H1 (cell line): ENCODE measurements around the gene ALK. TPM values are rescaled to one million over a fixed set of nuclear protein-coding genes. Genes with fewer than 3 reads are reported as not detected.

Experiments used
- CBX8 ChIP-seq: fragments of 300-800, 300-1000 bp; sonication (generic); IDR thresholded peaks from 2 replicates; pipeline ENCODE4 v1.7.1; 2016; ENCODE audit warnings: low read depth, low read length, borderline replicate concordance
- RAD21 ChIP-seq, 2 experiments: IDR thresholded peaks in 1 of 2; conservative IDR thresholded peaks in 1 of 2; 2 replicates each; pipeline ENCODE4 v1.6.1; 2011; ENCODE audit warnings: low read depth in 2 of 2, low read length in 2 of 2, improper control_type of control experiment in 1 of 2, inconsistent platforms in 1 of 2, mild to moderate bottlenecking in 1 of 2, moderate library complexity in 1 of 2
- RBBP5 ChIP-seq: IDR thresholded peaks from 2 replicates; pipeline ENCODE4 v1.7.1; 2012; ENCODE audit warnings: low read depth, mild to moderate bottlenecking, inconsistent platforms, low read length, moderate library complexity, borderline replicate concordance
- polyA plus RNA-seq, 7 experiments: library from polyadenylated mRNA; depleted of rRNA in 3 of 7; stranded (reverse) in 5 of 7; unstranded in 2 of 7; fragments of >200 nt in 5 of 7; fragments of 200-250 nt in 2 of 7; gene quantifications; 1 replicate in 5 of 7; 2 replicates in 1 of 7; 4 replicates in 1 of 7; pipeline versions ENCODE4 v1.2.1 to v1.2.3, GENCODE V29; 2011 to 2013; ENCODE audit warnings: missing spikeins in 2 of 7, mixed read lengths in 2 of 7
- total RNA-seq: library from RNA; stranded (reverse); fragmentation: NEBNext Ultra II Directional; extraction: Animal tissue kit (Norgen Biotek cat#: 25700); gene quantifications from 2 replicates; pipeline ENCODE4 v1.2.1, GENCODE V29; 2021
- TF ChIP-seq, protein P1 (sequence below): fragments of 300-600 bp; sonication (generic); IDR thresholded peaks from 2 replicates; pipeline ENCODE4 v1.7.1; 2012; ENCODE audit warnings: low read length, moderate library complexity, mild to moderate bottlenecking, inconsistent platforms; ENCODE audit not compliant: insufficient replicate concordance

The ALK gene
- total and polyA plus RNA-seq, 2 of the 8 experiments (the other 6 are each of a cell fraction or from before 2014, with no cell fraction given) = 0.02 to 0.09 TPM

DNA sequence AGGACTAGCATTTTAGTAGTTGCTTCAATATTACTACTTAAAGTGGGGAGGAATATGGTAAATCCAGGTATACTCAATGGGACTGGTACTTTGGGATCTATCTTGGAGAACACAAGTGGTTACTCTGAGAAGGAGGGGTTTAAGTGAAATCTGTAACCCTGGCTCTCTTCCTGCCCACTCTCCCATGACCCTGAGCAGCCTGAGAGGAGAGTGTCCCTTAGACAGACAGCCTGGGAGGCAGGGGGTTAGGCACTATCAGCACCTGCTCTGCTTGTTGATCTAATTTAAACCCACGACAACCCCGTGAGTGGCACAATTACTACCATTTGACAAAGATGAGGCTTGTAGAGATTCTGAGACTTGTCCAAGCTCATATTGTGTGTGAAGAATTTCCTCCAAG is 395.5 kb downstream of the ALK start (continued):
- TF ChIP-seq, protein P1, sequence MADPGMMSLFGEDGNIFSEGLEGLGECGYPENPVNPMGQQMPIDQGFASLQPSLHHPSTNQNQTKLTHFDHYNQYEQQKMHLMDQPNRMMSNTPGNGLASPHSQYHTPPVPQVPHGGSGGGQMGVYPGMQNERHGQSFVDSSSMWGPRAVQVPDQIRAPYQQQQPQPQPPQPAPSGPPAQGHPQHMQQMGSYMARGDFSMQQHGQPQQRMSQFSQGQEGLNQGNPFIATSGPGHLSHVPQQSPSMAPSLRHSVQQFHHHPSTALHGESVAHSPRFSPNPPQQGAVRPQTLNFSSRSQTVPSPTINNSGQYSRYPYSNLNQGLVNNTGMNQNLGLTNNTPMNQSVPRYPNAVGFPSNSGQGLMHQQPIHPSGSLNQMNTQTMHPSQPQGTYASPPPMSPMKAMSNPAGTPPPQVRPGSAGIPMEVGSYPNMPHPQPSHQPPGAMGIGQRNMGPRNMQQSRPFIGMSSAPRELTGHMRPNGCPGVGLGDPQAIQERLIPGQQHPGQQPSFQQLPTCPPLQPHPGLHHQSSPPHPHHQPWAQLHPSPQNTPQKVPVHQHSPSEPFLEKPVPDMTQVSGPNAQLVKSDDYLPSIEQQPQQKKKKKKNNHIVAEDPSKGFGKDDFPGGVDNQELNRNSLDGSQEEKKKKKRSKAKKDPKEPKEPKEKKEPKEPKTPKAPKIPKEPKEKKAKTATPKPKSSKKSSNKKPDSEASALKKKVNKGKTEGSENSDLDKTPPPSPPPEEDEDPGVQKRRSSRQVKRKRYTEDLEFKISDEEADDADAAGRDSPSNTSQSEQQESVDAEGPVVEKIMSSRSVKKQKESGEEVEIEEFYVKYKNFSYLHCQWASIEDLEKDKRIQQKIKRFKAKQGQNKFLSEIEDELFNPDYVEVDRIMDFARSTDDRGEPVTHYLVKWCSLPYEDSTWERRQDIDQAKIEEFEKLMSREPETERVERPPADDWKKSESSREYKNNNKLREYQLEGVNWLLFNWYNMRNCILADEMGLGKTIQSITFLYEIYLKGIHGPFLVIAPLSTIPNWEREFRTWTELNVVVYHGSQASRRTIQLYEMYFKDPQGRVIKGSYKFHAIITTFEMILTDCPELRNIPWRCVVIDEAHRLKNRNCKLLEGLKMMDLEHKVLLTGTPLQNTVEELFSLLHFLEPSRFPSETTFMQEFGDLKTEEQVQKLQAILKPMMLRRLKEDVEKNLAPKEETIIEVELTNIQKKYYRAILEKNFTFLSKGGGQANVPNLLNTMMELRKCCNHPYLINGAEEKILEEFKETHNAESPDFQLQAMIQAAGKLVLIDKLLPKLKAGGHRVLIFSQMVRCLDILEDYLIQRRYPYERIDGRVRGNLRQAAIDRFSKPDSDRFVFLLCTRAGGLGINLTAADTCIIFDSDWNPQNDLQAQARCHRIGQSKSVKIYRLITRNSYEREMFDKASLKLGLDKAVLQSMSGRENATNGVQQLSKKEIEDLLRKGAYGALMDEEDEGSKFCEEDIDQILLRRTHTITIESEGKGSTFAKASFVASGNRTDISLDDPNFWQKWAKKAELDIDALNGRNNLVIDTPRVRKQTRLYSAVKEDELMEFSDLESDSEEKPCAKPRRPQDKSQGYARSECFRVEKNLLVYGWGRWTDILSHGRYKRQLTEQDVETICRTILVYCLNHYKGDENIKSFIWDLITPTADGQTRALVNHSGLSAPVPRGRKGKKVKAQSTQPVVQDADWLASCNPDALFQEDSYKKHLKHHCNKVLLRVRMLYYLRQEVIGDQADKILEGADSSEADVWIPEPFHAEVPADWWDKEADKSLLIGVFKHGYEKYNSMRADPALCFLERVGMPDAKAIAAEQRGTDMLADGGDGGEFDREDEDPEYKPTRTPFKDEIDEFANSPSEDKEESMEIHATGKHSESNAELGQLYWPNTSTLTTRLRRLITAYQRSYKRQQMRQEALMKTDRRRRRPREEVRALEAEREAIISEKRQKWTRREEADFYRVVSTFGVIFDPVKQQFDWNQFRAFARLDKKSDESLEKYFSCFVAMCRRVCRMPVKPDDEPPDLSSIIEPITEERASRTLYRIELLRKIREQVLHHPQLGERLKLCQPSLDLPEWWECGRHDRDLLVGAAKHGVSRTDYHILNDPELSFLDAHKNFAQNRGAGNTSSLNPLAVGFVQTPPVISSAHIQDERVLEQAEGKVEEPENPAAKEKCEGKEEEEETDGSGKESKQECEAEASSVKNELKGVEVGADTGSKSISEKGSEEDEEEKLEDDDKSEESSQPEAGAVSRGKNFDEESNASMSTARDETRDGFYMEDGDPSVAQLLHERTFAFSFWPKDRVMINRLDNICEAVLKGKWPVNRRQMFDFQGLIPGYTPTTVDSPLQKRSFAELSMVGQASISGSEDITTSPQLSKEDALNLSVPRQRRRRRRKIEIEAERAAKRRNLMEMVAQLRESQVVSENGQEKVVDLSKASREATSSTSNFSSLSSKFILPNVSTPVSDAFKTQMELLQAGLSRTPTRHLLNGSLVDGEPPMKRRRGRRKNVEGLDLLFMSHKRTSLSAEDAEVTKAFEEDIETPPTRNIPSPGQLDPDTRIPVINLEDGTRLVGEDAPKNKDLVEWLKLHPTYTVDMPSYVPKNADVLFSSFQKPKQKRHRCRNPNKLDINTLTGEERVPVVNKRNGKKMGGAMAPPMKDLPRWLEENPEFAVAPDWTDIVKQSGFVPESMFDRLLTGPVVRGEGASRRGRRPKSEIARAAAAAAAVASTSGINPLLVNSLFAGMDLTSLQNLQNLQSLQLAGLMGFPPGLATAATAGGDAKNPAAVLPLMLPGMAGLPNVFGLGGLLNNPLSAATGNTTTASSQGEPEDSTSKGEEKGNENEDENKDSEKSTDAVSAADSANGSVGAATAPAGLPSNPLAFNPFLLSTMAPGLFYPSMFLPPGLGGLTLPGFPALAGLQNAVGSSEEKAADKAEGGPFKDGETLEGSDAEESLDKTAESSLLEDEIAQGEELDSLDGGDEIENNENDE = no peak
- TF ChIP-seq CBX8 = no peak
- TF ChIP-seq RAD21 (IDR thresholded peaks at IDR 0.05 in 1 of 2, conservative IDR thresholded peaks at IDR 0.05 in 1 of 2; ENCODE audit: low read depth in 2 of 2, low read length in 2 of 2) = no peak
- TF ChIP-seq RBBP5 = no peak
- TF ChIP-seq, all 59 proteins: peak for 0
